SKM-1 (cell line): ENCODE results near the gene DSCAM.

Experiments
- DNase-seq: peaks from one replicate; lab custom pipeline; 2025; ENCODE audit not compliant: unreplicated experiment; lab: John Stamatoyannopoulos, UW

DSCAM gene

DNA sequence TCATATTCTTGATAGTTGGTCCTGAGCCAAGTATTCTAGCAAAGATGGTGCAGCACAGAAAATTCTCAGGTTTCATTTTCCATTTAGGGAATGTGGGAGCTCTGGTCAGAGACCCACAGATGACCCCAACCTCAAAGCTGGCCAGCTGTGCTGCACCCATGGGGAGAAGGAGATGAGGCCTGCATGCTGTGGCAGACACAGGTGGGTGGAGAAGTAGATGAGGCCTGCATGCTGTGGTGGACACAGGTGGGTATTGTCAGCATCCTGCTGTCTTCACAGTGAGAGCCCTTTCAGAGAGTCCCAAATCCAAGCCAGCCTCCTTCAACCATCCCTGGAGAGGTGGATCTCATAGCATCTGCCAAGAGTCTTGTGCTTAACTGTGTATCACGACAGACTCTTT is 77.7 kb downstream of the DSCAM start:
- DNase-seq: no peak

- DNase-seq: no peak
Measured at GRCh38 chr21:40768056-40768455, 78.9 kb downstream of the DSCAM start.

DNA sequence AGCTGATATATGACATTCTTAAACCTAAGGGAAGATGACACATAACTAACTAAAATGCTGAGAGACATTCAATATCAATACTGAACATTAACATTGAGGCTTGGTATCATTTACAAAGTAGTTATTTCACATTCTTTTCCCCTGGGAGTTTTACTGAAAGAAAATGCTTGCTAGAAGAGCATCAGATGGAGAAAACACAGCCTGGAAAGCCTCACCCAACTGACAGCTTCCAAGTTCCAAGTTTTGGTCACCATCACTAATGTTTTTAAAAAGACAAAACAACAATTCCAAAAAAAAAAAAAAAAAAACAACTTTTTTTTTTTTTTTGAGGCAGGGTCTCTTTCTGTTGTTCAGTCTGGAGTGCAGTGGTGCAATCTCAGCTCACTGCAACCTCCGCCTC is 80.6 kb downstream of the DSCAM start:
- DNase-seq: no peak

DNA sequence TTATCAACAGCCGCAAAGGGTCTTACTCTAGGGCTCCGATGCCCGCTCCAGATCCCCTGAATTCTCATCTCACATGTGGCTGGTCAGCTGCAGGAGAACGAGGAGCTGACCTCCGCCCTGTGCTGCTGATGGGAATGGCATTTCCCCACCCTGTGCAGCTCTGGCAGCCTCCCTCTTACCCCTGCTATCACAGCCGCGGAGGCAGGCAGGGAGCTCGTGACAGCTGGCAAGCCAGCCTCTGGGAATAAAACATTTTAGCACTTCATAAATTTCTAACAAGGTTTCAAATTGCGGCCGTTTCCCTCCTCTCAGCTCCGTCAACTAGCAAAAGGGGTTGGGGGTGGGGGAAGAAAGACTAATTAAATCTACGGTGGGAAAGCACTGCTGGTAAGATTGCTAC is 81.1 kb downstream of the DSCAM start:
- no peak for DNase-seq

- DNase-seq: no peak
Measured at GRCh38 chr21:40760821-40761220, 86.1 kb downstream of the DSCAM start.

GRCh38 chr21:40759061-40759460 is 87.9 kb downstream of the DSCAM start:
- DNase-seq: no peak

GRCh38 chr21:40757366-40757765 is 89.6 kb downstream of the DSCAM start:
- no peak for DNase-seq

DNA sequence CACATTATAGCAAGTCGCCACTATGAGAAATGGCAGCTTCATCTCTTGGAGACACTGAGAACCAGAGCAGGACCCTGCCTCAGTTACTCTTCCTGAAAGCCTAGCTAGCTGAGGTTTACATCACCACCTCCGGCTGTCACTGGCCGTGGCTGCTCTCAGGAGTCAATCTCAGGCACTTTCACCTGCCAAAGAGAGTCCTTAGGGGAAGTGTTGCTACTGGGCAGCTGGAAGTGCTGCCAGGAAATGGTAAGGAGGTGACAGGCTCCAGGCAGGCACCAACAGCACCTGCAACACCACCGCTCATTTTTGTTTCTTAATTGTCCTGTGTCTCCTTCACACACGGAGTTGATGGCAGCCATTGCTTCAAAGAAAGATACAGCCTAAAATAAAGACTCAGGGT is 92.5 kb downstream of the DSCAM start:
- DNase-seq: no peak

DNA sequence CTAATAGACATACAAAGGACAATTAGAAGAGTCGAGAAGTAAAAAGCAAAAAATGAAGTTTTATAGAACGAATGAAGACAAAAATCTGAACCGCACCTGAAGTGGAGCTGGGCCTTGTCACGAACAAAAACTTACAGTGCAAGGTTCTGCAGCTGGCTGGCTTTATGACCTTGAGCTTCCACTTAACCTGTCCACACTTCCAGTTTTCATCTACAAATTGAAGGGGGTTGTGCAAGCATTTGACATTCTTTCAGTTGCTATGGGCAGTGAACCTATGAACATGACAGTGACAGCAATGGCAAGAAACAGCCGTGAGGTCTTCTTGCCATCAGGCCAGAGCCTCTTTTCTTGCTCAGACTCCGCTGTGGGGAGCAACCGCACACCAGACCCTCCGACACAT is 93.2 kb downstream of the DSCAM start:
- DNase-seq: no peak

- DNase-seq: no peak
Measured at GRCh38 chr21:40752125-40752524, 94.8 kb downstream of the DSCAM start.

GRCh38 chr21:40751221-40751620 is 95.7 kb downstream of the DSCAM start:
- DNase-seq: no peak

- DNase-seq: no peak
Measured at GRCh38 chr21:40736145-40736544, 110.8 kb downstream of the DSCAM start.

GRCh38 chr21:40733024-40733397 is 113.9 kb downstream of the DSCAM start:
- DNase-seq: no peak

- no peak for DNase-seq
Measured at GRCh38 chr21:40732253-40733023, 114.5 kb downstream of the DSCAM start.

DNA sequence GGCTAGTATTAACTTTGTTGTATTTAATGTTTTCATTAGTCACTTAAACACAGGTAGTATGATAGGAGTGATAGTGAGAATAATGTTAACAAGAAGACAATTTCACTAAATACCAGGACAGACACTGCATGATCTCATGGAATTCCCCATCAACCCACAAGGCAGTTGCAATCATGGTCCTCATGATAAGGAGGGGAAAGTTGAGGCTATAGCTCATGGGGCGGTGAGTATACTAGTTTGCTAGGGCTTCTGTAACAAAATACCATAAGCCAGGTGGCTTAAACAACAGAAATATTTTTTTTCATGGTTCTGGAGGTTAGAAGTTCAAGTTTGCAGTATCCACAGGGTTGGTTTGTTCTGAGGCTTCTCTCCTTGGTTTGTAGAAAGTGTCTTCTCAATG is 115.8 kb downstream of the DSCAM start:
- no peak for DNase-seq

GRCh38 chr21:40730426-40730800 is 116.5 kb downstream of the DSCAM start:
- DNase-seq: no peak

DNA sequence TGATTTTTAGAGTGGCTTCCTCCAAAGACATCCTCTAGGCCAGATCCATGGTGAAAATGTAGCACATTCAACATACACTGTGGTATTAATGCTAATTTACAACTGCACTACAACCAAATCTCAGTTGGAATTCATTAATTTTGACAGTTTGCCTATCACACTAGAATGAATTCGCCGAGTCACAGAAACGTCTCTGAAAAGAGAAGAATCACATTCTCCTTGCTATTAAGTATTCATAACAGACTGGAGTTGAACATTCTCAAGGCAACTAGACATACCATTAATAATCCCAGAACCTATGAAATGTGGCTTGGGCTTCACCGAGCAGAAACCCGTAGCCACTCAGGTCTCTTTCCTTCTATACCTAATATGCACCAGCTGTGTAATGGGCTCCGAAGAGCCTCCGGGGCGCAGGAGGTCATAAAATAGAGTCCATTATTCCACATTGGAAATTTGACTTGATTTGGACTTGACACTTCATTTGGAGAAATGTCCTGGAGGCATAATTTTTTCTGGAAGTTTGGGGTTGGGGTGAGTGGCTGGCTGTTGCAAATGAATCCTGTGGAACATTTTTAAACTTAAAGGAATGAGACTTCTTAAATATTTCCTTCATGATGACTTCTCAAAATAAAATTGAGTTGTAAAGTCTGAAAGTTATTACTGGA is 117.1 kb downstream of the DSCAM start:
- no peak for DNase-seq

DNA sequence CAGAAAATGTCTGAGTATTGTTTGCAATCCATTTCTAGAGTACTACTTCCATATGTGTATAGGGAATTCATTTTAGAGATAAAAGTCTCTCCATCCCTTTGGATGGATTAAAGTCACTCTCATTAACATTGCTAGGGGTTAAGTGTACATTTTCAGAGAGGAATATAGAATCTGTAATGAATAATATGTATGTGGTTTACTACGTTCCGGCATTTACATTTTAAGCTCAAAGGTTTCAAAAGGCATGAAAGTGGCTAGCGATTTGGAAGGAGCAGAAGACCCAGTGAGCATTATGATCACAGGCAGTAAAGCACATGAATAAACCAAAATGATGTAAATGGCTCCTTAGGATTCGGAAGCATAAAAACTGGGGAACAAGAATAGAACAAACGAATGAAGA is 123.0 kb downstream of the DSCAM start:
- no peak for DNase-seq

DNA sequence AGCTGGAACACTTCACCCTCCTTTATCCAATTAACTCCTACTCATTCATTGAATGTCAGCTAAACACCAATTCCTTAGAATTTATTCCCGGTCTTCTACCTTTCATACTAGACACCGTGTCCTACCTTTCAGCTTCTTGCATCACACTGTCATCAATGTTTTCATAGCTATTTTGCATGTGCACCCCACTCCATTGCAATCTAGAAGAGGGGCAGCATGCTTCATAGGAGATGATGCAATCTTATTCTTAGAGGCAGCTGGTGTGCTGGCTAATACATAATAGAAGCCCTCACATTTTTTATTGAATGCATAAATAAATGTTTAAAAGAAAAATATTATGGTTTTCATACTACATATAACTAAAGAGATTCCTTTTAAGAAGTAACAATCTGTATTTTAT is 123.6 kb downstream of the DSCAM start:
- no peak for DNase-seq

DNA sequence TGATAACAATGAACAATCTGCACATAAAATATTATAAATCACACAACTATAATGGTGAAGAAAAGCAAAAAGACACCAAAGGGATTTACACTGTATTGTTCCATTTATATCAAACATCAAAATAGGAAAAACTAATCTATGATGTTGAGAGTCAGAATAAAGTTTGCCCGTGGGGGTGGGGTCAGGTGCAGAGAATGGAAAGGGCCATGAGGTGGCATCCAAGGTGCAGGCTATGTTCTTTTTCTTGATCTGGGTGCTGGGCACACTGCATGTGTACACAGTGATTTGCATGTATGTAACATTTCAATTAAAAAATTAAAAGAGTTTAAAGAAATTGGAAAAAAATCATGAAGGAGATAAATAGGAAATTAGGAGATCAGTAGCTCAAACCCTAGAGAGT is 127.3 kb downstream of the DSCAM start:
- no peak for DNase-seq

- DNase-seq: no peak
Measured at GRCh38 chr21:40717028-40717427, 129.9 kb downstream of the DSCAM start.

- no peak for DNase-seq
Measured at GRCh38 chr21:40714536-40714935, 132.4 kb downstream of the DSCAM start.

DNA sequence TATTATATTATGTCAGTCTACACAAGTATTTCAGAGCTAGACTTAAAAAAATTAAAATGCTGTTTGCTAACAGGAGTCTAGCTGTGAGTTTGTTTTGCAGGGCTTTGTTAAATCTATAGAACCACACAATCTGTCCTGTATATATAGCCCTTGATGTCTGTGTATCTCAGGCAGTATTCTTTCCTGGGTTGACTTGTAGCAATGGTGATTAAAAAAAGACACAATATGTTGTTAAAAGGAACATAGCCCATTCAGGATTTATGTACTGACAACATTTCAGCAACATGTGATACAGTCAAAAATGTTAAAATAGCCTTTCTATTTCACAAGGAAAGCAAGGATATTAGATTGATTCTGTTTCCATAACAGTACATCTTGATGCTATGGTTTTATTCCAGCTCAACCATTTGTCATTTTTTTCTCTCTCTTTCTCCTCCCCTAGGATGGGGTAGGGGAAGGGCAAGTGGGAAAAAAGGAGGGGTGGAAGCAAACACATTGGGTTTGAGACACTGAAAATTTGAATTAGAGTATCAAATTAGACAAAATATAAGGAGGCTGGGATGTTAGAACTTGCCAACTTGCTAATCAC is 139.2 kb downstream of the DSCAM start:
- no peak for DNase-seq
